Anterior cingulate cortex (tissue), 58 donors: Measurements from ENCODE around the gene SPRED1.
A peak's percentile ranks its signal among the peaks of the same experiment; 100 is the strongest.
"Not testable (repeated sequence)": the region's sequence is repeated elsewhere in the genome, so short reads cannot be mapped to it uniquely, and the experiment has no call there.

Source experiments
- DNase-seq, 58 donors: peaks; one replicate each; lab custom pipeline; 2025; lab: John Stamatoyannopoulos, UW

Gene SPRED1

DNA sequence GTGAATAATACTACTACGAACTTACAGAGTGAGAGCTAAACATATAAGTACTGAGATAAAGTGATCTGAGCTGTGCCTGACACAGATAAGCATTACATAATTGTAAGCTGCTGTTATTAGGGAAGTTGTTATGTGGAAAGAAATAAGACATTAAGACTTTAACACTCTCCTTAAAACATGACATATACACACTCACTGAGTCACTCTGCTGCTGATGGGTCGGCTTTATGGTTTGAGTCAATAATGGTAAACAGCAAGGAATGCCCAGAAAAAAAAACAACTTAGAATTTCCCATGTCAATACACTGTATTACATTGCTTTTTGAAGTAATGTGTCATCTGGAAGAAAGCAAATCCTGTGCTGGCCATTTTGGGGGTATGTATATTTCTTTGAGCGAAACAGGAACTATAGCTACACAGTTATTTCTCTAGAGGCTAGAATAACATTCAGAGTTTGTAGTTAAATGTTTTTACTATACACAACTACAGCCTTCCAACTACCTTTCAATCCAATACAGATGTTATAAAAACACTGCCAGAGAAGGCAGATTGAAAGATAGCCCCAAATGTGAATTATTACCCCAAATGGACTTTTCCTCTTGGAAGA, 22.8 kb upstream of the SPRED1 start:
- DNase-seq = no peak

DNA sequence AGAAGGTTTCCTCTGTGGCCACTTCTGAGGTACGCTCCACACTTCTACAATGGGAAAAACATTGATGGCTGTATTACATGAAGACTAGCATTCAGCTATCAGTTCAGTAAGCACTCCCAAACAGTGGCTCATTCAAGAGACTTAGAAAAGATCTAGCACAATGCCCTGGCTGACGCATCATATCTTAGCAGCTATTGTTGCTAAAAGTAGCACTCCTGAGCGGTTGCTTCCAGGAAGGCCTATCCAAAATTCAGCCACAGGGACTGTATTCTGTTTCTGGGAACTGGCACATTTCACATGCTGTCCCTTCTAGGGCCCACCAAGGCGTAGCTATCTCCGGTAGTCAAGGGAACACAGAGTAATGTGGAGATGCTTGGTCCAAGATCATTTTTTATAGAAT, 21.2 kb upstream of the SPRED1 start:
- peak in 13 of 58 donors; percentile 5 to 61 (median 18) for DNase-seq

DNA sequence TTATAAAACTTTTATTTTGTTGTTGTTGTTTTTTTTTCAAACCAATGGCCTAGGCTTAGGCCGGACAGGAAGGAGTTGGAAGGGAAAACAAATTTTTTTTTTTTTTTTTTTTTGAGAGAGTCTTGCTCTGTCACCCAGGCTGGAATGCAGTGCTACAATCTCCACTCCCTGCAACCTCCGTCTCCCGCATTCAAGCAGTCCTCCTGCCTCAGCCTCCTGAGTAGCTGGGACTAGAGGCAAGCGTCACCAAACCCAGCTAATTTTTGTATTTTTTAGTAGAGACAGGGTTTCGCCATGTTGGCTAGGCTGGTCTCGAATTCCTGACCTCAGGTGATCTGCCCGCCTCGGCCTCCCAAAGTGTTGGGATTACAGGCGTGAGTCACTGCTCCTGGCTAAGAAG, 15.6 kb upstream of the SPRED1 start:
- not testable (repeated sequence) for DNase-seq

DNA sequence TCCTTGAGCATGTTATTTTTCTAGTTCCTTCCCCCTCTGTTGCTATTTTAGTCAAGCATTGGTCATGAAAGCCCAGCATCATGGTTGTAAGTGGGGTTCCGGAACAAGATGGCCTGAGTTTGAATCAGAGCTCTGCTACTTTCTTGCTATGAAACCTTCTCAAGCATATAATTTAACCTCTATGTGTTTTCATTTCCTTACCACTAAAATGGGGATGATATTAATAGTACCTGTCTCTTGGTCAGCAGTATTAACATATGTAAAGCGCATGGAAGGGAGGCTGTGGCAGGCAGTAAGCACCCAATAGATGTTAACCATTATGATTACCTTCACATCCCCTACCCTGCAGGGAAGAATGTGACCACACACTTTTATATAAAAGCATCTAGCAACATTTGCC, 14.3 kb upstream of the SPRED1 start:
- DNase-seq = no peak

DNA sequence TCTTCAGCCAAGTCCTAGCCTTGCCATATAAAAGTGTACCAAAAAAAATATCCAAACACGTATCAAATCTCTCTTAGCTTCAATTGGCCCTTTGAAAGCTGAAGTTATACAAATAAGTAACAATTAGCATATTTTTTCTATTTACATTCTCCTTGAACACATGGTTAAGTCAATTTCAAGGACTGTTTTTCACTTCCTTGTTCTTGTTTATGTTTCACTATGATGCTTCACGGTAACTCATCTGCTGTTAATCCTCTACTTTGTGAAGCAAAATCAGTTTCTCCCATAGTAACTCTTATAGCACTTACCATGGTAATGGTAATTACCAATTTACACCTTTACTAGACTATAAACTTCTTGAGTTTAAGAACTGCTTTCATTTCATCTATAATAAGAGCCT, 10.6 kb upstream of the SPRED1 start:
- DNase-seq = no peak

DNA sequence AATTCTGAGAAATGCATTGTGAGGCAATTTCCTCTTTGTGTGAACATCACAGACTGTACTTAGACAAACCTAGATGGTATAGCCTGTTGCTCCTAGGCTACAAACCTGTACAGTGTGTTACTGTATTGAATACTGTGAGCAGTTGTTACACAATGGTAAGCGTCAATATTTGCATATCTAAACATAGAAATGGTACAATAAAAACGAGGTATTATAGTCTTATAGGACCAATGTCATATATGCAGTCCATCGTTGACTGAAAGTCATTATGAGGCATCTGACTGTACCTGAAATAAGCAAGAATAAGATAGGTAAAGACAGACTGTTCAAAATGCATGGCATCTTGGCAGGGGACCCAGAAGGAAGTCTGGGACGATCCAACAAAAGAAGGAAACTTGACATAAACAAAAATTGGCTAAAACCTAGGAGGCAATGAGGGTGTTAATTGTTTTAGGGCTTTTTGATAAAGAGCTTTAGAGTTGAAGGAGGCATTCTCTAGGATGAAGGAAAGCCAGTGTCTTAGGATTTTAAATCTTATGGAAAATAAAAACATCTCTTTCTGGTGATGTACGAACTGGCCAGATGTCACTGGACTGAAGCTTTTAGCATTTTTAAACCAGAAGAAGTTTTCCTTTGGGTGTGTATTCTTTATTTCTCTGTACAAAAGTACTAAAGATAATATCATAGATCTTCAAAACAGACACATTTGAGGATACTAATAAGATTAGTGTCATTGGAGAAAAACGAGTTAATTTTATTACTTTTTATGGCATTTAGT, 9.2 kb upstream of the SPRED1 start:
- DNase-seq = no peak

DNA sequence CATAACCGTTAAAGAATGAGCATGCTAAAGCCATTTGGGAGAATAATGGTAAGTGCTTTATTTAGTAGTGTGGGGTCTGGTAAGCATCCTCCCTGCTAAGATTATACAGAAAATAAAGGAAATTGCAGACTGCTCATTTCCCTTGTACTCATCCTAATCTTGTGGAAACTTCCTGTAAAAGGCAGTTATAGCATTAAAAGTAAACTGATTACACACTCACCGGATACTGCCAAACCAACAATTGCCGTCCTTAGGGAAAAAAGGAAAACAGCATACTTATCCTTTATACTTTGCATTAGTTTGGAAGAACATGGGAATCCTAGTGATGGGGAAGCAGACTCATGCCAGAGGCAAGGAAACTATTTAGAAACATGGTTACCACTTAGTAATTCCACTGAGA, 5.3 kb upstream of the SPRED1 start:
- no peak for DNase-seq

DNA sequence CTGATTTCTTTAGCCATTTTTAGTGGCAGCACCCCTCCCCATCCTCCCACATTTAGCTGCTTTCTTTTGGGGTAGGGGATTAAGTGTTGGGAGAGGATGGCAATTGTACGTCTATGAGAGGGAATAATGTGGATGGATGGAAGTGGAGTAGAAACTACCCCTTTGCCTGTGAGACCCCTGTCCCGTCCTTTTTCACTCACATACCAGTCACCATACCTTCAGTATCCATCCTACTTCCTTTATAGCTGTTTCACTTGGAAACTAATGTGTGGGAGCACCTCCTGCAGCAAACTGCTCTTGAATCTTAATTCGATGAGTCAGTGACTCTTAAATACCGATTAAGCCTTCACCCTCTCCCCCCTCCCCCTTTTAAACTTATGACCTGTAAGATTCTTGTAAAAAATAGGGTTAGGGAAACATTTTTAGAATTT, 730 bp downstream of the SPRED1 start:
- DNase-seq = peak in 1 of 58 donors; percentile 54

DNA sequence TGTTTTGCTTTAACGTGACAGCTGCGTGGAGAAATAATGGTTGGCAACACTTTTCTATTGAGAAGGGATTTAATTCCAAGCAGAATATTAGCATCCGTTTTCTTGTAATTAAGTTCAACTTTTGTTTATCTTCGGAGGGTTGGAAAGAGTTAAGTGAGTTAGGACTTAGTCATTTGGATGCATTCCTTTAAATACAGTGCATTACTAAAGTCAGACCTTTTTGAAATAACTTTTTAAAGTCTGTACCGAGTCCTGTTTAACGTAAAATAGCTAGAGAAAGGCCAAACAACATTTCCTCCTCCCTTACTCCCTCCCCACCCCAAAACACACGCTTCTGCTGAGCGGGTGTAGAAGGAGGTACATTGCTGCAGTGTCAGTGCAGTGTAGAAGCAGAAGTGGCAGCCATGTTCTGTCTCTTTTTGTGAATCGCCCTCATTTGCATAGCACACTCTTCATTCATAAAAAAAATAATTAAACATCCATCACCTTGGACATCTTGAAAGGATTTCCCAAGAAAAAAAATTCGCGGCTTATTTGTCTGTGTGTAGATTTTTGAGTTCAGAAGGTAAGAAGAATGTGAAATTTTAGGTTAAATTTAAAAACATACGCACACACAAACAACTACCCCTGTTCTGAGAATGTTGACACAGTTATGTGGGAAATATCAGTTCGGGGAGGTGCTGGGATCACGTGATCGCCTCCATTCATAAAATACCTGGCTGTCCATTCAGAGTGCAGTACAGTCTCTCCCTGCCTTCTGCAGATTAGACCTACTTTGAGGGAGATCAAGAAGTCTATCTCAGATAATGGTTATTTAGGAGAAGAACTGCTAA, 1.6 kb downstream of the SPRED1 start:
- DNase-seq = peak in 37 of 58 donors; percentile 4 to 67 (median 28)

DNA sequence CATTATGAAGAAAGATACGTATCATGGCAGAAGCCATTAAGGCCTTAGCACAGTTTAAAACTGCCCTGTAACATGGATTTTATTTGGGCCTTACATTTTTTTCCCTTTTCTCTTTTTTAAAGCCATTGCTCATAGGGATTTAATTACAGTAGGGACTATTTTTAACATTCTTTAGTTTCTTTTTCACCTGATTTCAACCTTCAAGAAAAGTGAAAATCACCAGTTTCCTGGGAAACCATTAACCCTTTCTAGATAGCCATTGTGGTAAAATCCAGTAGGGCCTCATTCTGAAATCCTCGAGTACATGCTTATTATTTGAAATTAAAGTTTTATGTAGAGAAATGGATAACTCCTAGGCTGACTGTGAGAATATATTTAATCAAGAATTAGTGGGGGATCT, 3.1 kb downstream of the SPRED1 start:
- no peak for DNase-seq

DNA sequence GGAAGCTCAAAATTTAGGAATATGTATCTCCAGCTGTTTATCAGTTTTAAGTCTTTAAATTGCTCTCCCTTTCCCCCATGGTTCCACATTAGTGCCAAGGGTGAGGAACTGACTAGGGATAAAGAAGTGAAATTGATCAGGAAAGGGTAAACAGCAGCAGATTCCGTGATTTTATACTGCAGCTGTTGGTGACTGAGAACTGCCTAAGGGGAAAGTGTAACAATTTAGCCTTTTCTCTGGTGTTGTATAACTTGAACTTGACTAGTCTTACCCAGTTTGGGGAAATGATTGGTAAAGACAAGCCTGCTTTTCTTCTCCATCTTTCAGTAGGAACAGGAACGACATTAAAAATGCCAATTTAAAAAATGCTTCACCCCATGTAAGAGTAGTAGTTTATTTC, 5.0 kb downstream of the SPRED1 start:
- DNase-seq = no peak

DNA sequence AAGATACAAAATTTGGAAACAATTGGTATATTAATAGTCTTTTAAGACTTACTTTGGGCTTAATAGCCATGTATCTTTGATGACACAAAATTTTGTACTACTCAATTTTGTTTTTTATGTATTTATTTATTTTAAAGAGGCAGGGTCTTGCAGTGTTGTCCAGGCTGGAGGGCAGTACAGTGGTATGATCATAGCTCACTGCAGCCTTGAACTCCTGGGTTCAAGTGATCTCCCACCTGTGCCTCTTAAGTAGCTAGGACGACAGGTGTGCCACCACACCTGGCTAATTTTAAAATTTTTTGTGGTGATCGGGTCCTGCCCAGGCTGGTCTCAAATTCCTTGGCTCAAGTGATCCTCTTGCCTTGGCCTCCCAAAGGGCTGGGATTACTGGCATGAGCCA, 6.5 kb downstream of the SPRED1 start:
- no peak for DNase-seq

DNA sequence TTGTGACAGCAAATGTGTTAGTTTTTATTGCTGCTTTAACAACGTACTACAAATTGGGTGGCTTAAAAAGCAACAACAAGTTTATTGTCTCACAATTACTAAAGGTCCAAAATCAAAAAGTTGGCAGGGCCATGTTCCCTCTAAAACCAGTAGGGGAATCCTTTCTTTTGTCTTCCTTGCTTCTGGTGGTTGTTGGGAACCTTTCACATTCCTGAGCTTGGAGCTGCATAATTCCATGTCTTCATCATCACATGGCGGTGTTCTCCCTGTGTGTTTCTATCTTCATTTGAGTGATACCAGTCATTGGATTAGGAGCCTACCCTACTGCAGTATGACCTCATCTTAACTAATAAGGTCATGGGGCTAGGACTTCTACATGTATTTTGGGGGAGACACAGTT, 7.4 kb downstream of the SPRED1 start:
- DNase-seq = no peak

DNA sequence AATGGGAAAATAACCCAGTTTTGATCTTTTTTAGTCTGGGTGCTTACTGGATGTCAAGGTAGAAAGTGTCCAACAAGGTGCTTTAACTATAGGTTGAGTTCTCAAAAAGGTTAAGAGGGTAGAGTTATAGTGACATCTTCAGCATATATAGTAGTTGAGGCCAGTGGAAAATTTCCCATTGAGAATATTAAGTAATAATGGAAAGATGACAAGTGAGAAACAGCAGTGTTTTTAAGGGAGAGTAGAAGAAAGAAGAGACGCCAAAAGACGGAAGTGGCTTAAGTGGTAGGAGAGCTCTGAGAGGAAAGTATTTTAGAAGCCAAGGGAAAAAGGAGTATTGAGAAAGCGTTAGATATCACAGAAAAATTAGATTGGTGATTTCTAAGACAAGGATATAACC, 10.6 kb downstream of the SPRED1 start:
- DNase-seq = no peak

DNA sequence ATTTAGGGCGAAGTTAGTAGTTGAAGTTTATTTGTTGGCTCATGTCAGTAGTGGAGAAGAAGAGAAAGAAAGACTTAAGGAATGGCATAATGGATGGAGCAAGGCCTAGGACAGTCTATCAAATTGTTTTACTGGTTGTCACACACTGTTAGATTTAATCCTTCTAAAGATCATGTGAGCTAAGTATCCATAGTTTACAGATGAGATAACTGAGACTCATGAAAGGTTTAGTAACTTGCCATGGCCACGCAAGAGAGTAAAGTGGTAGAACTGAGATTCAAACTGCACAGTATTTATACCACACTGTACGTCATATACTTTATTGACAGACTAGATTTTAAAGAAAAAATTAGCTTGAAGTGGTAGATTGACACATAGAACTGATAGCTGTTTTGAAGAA, 11.4 kb downstream of the SPRED1 start:
- no peak for DNase-seq

DNA sequence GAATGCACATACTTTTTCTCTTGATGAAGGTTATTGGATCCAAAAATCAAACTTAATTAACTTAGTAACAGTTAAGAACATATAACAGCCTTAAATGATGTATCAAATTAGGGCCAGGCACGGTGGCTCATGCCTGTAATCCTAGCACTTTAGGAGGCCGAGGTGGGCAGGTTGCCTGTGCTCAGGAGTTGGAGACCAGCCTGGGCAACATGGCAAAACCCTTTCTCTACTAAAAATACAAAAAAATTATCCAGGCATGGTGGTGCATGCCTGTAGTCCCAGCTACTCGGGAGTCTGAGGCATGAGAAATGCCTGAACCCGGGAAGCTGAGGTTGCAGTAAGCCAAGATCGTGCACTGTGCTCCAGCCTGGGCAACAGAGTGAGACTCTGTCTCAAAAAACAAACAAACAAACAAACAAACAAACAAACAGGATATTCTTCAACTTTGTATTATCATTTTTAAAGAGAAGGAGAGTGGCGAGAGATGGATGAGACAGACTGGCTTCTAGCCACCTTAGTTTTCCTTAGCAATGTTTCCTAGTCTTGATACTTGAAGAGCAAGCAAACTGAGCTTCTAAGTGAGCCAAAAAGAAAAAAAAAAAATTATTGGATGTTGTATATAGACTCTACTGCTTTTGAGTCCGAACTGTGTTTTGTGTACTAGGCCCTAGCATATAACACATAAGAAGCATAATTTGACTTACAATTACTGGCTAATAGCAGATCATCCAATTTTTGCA, 13.8 kb downstream of the SPRED1 start:
- DNase-seq = peak in 6 of 58 donors; percentile 4 to 14 (median 8)

DNA sequence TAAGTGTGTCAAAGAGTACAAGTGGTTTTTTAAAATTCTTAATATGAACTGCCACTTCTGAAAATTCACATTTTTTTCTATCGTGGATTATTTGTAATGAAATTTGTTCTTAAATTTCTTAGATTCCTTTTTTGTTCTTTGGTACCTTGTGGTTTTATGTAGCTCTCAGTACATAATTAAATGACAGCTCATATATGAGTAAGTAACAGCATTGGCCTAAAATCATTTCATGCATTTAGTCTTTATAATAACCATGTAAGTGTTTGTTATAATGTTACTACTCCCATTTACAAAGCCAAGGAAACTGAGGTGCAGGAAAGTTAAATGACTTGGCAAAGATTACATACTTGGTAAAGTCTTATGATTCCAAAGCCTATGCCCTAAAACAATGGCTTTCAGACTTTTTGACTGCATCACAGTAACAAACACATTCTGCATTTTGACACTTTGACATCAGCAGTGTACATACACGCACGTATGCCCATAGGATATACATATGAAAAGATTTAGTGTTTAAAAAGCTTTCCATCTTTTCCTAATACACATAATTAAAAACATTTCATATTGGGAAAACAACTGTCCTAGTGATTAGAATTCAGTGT, 14.9 kb downstream of the SPRED1 start:
- DNase-seq = no peak

DNA sequence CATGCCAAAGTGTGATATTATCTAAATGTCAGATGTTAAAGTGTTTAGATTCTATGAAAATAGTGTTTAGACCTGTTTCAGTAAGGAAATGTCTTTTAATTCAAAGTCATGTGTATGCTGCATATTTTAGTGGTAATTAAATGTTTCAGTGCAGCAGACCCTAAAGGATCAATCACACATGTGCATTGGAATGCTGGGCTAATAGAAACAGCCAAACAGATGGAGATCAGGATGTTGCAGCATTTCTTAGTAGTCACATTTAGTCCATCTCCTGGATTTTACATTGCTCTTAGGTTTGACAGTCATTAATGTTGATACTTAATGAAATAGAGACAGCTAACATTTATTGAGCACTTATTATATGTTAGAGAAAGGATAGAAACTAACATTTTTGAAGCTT, 18.5 kb downstream of the SPRED1 start:
- no peak for DNase-seq

DNA sequence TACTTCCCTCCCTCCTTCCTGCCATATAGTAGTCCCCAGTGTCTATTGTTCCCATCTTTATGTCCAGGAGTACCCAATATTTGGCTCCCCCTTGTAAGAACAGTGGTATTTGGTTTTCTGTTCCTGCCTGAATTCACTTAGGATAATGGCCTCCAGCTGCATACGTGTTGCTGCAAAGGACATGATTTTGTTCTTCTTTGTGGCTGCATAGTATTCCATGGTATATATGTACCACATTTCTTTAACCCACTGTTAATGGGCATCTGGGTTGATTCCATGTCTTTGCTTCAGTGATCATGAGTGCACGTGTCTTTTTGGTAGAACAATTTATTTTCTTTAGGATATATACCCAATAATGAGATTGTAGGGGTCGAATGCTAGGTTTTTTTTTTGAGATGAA, 19.3 kb downstream of the SPRED1 start:
- no peak for DNase-seq

DNA sequence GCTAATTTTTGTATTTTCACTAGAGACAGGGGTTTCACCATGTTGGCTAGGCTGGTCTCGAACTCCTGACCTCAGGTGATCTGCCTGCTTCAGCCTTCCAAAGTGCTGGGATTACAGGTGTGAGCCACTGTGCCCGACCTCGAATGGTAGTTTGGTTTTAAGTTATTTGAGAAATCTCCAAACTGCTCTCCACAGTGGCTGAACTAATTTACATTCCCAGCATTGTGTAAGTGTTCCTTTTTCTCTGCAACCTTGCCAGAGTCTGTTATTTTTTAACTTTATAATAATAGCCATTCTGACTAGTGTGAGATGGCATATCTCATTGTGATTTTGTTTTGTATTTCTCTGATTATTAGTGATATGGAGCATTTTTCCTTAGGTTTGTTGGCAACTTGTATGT, 19.8 kb downstream of the SPRED1 start:
- not testable (repeated sequence) for DNase-seq
